ENCODE data around the gene TLE2. TPM values are rescaled to one million over a fixed set of nuclear protein-coding genes. Genes with fewer than 3 reads are reported as not detected.

TLE2 gene
- total RNA-seq (2014; rRNA removed; shearing (Covaris generic)) = not detected in 2 replicates

DNA sequence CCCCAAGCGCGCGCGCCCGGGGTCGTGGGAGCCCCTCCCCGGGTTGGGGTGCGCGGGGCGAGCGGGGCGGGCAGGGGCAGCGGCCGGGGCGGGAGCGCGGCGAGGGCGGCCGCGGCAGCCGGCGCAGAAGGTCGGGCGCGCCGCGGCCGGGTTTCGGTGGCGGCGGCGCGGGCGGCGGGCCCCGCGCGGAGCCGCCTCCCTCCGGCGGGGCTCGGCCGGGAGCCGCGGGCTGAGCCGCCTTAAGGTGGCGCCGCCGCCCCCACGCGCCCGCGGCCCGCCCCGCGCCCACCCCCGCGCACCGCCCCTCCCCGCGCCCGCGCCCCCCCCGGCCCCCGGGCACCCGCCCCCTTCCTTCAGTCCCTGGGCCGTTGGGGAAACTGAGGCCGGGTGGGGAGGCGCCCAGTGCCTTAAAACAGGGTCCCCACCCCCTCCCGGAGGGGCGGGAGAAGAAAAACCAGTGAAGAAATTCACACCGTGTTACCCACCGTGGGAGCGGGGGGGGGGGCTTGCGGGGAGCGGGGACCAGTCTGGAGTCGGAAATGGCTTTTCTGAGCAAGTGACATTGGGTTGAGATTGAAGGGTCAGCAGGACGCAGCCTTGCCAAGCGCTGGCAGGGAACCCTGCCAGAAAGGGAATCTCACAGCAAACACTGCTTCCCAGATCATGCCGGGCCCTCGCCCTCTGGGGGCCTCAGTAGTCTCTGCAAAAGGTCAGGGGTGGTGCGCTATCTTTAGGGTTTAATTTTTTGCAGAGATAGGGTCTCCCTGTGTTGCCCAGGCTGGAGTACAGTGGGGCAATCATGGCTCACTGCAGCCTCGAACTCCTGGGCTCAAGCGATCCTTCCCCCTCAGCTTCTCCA lies at the start of gene TLE2:
TLE2 (minus strand) TSS at position 216 of the 859 bp plus-strand sequence. CDS start 376 bp downstream, outside the sequence.
- DNase-seq (ENCODE audit: low read depth) = no peak

- DNase-seq (ENCODE audit: low read depth) = no peak
Measured at GRCh38 chr19:3075605-3076431, 46.7 kb upstream of the TLE2 start.

GRCh38 chr19:3073931-3074595 lies 45.0 kb upstream of the TLE2 start:
- peak; percentile 55 for DNase-seq (ENCODE audit: low read depth)

DNA sequence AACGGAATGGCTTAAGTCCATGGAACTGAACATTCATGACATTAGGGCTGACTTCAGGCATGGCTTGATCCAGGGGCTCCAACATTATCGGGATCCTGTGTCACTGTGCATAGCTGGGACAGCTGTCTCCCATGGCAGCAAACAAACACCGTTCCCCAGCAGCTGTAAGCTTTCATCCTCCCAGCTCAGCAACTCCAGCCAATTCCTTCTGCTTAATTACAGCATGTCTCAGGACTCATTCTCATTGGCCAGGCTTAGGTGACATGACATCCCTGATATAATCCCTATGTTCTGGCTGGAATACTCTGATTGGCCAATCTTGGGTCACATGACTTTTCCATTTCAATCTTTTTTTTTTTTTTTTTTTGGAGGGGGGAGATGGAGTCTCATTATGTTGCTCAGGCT lies 44.1 kb upstream of the TLE2 start:
- DNase-seq (ENCODE audit: low read depth) = peak; percentile 51

DNA sequence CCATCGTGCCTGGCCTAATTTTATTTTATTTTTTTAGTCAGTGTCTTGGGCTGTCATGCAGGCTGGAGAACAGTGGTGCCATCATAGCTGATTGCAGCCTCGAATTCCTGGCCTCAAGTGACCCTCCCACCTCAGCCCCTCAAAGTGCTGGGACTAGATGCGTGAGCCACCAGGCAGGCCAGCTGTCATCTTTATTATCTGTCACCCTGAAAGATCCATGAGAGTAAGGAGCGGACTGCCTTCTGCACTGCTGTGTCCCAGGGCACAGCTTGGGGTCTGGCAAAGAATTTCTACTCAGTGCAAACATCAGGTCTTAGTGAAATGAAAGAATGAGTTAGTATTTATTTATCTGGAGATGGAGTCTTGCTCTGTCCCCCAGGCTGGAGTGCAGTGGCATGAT lies 42.7 kb upstream of the TLE2 start:
- no peak for DNase-seq (ENCODE audit: low read depth)

- no peak for DNase-seq (ENCODE audit: low read depth)
Measured at GRCh38 chr19:3068071-3068470, 39.0 kb upstream of the TLE2 start.

- no peak for DNase-seq (ENCODE audit: low read depth)
Measured at GRCh38 chr19:3067563-3067962, 38.5 kb upstream of the TLE2 start.

DNA sequence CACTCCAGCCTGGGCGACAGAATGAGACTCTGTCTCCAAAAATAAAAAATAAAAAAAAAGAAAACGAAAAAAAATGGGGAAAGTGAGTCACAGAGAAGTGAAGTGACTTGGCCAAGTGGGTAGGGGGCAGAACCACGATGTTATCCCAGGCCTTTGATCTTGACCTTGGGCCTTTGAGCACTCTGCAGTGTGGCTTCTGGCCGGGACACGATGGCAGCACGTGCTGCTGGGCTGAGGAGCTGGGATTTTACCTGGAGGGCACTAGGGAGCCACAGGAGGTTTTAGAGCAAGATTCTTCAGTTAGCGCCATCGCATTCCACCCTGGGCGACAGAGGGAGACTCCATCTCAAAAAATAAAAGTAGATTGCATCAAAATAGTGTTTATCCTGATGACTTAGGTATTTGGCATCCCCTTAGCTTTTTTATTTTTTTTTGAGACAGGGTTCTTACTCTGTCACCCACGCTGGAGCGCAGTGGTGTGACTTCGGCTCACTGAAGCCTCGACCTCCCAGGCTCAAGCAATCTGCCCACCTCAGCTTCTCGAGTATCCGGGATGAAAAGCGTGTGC lies 37.5 kb upstream of the TLE2 start:
- DNase-seq (ENCODE audit: low read depth) = no peak

- DNase-seq (ENCODE audit: low read depth) = no peak
Measured at GRCh38 chr19:3065675-3066357, 36.7 kb upstream of the TLE2 start.

DNA sequence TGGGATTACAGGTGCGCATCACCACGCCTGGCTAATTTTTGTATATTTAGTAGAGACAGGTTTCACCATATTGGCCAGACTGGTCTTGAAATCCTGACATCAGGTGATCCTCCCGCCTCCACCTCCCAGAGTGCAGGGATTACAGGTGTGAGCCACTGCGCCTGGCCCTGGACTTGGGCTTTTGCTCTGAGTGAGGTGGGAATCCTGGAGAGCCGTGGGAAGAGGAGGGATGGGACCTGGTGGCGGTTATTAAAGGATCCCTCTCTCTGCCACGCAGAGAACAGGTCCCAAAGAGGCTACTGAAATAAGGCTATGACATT lies 34.9 kb upstream of the TLE2 start:
- DNase-seq (ENCODE audit: low read depth) = no peak

DNA sequence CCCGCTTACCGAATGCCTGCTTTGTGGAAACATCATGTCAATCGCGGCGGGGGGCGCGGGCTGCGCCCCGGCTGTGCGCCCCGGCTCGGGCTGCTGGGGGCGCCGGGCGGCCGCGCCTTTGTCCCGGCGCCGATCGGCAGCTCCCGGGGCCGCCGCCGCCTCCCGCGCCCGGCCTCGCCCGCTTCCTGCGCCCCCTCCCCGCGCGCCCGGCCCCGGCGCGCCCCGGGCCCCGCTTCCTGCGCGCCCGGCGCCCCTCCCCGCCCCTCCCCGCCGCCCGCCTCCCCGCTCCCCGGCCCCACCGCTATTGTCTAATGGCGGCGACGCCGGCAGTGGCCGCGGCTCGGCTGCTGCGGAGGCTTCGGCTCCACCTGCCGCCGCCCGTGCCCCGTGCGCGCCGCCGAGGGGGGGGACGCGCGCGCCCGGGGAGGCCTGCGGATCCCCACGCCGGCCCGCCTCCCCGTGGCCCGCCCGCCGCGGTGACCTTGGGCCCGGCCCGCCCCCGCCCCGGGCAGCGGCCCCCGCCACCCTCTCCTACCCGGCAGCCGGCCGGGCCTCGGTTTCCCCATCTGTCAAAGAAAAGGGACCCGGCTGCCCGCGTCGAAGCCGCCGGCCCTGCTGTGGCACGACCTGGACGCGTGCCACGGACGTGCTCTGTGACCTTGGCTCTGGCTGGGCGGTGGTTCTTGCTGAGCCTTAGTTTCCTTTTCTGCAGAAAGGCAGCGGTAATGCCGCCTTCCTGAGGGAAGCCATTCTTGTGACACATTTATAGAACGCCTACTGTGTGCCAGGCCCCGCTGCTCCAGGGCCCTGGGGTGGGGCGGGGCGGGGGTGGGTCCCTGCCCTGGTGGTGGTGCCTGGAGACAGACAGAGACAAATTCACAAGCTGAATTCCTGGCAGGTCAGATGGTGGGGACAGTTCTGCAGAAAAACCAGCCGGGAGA lies 33.4 kb upstream of the TLE2 start, which contains the start of gene TLE5:
TLE5 (minus strand) TSS at position 331 of the 941 bp plus-strand sequence; CDS start at position 36, 295 bp downstream.
- peak; percentile 42 for DNase-seq (ENCODE audit: low read depth)

DNA sequence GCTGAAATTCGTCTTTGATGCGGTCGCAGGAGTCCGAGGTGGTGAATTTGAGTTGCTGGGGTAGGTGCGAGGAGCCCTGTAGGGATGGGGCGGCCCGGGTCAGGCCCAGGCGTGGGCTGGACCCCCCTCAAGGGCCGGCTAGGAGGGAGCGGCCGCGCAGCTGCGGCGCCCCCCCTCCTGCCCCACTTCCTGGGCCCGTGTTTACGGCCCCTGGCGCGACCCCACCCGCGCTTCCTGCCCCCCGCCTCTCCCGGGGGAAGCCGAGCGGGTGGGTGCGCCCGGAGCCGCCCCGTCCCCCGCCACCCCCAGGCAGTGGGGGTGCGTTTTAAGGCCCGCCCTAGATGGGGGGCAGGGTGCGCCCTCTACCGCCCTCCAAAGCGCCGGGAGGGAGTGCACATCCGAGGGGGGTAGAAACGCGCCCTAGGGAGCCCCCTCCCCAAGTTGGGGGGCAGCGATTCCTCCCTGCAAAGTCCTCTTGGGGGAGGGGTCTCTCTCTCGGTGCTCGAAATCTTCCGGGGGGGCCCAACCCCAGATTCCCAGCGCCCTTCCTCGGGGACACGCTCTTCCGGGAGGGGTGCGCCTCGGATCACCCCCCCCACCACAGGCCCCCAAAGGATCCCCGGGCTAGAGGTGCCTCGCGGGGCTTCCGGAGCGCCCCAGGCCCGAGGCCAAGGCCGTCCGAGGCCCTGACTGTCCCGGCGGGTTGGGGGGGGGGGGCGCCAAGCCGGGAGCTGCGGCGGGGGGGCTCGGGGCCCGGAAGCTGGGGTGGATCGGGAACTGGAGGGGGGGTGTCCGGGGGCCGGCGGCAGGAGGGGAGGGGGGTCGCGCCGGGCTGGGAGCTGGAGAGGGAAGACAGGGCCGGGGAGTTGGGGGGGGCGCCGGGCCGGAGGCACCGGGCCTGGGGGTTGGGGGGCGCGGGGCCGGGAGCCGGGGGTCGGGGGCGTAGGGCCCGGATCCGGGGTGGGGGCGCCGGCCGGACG lies 32.4 kb upstream of the TLE2 start:
- no peak for DNase-seq (ENCODE audit: low read depth)

GRCh38 chr19:3060857-3061181 lies 31.7 kb upstream of the TLE2 start:
- no peak for DNase-seq (ENCODE audit: low read depth)

- no peak for DNase-seq (ENCODE audit: low read depth)
Measured at GRCh38 chr19:3059653-3060052, 30.6 kb upstream of the TLE2 start.

DNA sequence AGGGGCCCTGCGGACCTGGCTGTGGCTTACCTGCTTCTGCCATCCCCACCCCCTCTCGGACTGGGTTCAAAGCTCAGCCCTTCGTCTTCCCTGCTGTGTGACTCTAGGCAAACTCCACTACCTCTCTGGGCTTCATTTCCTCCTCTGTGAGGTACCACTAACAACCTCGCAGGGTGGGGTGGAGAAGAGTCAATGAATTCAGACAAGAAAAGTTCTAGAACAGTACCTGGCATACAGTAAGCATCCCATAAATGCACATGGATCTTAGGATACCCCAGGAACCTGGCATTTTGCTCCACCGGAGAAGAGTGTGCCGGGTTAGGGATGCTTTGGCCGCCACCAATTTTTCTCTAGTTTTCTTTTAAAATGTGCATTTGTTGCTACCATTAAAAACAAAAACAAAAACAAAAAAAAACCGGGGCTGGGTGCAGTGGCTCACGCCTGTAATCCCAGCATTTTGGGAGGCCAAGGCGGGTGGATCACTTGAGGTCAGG lies 29.8 kb upstream of the TLE2 start:
- no peak for DNase-seq (ENCODE audit: low read depth)

GRCh38 chr19:3058009-3058820 lies 29.1 kb upstream of the TLE2 start:
- DNase-seq (ENCODE audit: low read depth) = no peak

- DNase-seq (ENCODE audit: low read depth) = peak; percentile 40
Measured at GRCh38 chr19:3057275-3057714, 28.2 kb upstream of the TLE2 start.

All from M059J (cell line).